Nephron progenitor cell (in vitro differentiated cells): ENCODE results near the gene TP53TG5.

Experiments used
- DNase-seq: peaks from one replicate; pipeline ENCODE4 v3.0.0; 2021
- H3K27ac Mint-ChIP-seq: 2 replicates; pipeline ENCODE4 v1.8.0; 2021; ENCODE audit warnings: mild to moderate bottlenecking, moderate library complexity, mixed read lengths
- H3K27me3 Mint-ChIP-seq: 2 replicates; pipeline ENCODE4 v1.8.0; 2021; ENCODE audit warnings: mild to moderate bottlenecking, low read depth, mixed read lengths; ENCODE audit not compliant: poor library complexity
- H3K36me3 Mint-ChIP-seq: 2 replicates; pipeline ENCODE4 v1.8.0; 2021; ENCODE audit warnings: low read depth, mixed read lengths
- H3K4me1 Mint-ChIP-seq: 2 replicates; pipeline ENCODE4 v1.8.0; 2021; ENCODE audit warnings: mixed read lengths
- H3K4me3 Mint-ChIP-seq: 2 replicates; pipeline ENCODE4 v1.8.0; 2021; ENCODE audit warnings: mild to moderate bottlenecking, moderate library complexity, mixed read lengths
- H3K9me3 Mint-ChIP-seq: 2 replicates; pipeline ENCODE4 v1.8.0; 2021; ENCODE audit warnings: mild to moderate bottlenecking, moderate library complexity, mixed read lengths
- CTCF ChIP-seq: fragments of 200-600 bp; sonication (generic); IDR thresholded peaks from 2 replicates; pipeline ENCODE4 v1.5.0; 2021; ENCODE audit warnings: antibody characterized with exemption

The TP53TG5 gene

GRCh38 chr20:45362804-45363610 lies 15.1 kb downstream of the TP53TG5 start, which contains the start of gene SYS1:
SYS1 (plus strand) TSS chr20:45363156; CDS start chr20:45363532, 376 bp downstream.
- DNase-seq = peak; percentile 100
- Mint-ChIP-seq H3K4me1 (peaks cover 47% of the 10 kb centered on the region), H3K27ac (peak within 1 kb of the TSS; percentile 100), H3K4me3 (peak within 1 kb of the TSS; percentile 98), H3K9me3 (no peaks in the 10 kb centered on the region), H3K27me3 (no peaks in the 10 kb centered on the region), H3K36me3 (peaks cover 13% of the 10 kb centered on the region)
- TF ChIP-seq CTCF = peak; percentile 83

- TF ChIP-seq CTCF = no peak
- Mint-ChIP-seq H3K4me1 (peaks cover 45% of the 10 kb centered on the region), H3K4me3 (no peak overlapping the region), H3K9me3 (no peaks in the 10 kb centered on the region), H3K27me3 (no peaks in the 10 kb centered on the region), H3K36me3 (peaks cover 4% of the 10 kb centered on the region), H3K27ac (no peak overlapping the region)
- no peak for DNase-seq
Measured at GRCh38 chr20:45361793-45362192, 16.3 kb downstream of the TP53TG5 start.

- H3K27me3 Mint-ChIP-seq = no peaks in the 10 kb centered on the region
- no peak overlapping the region for H3K4me3 Mint-ChIP-seq
- H3K4me1 Mint-ChIP-seq = peaks cover 35% of the 10 kb centered on the region
- H3K9me3 Mint-ChIP-seq = no peaks in the 10 kb centered on the region
- no peaks in the 10 kb centered on the region for H3K36me3 Mint-ChIP-seq
- DNase-seq = no peak
- TF ChIP-seq CTCF = no peak
- H3K27ac Mint-ChIP-seq = no peak overlapping the region
Measured at GRCh38 chr20:45359406-45360148, 18.5 kb downstream of the TP53TG5 start.

GRCh38 chr20:45359069-45359405 lies 19.1 kb downstream of the TP53TG5 start:
- Mint-ChIP-seq H3K27ac (peak overlapping the region; percentile 48), H3K36me3 (no peaks in the 10 kb centered on the region), H3K4me1 (peaks cover 32% of the 10 kb centered on the region), H3K27me3 (no peaks in the 10 kb centered on the region), H3K9me3 (no peaks in the 10 kb centered on the region), H3K4me3 (no peak overlapping the region)
- no peak for DNase-seq
- TF ChIP-seq CTCF = no peak

GRCh38 chr20:45358282-45359068 lies 19.6 kb downstream of the TP53TG5 start:
- DNase-seq = no peak
- Mint-ChIP-seq H3K9me3 (no peaks in the 10 kb centered on the region), H3K4me1 (peaks cover 27% of the 10 kb centered on the region), H3K36me3 (no peaks in the 10 kb centered on the region), H3K27me3 (no peaks in the 10 kb centered on the region), H3K4me3 (no peak overlapping the region), H3K27ac (peak overlapping the region; percentile 91)
- no peak for TF ChIP-seq CTCF
